Muscle layer of colon (tissue), 2 donors: Measurements from ENCODE around the gene COMMD7.
"Not testable (repeated sequence)": the region's sequence is repeated elsewhere in the genome, so short reads cannot be mapped to it uniquely, and the experiment has no call there.

Experiments
- H3K27ac ChIP-seq: one replicate; pipeline ENCODE4 v1.7.0; 2013; ENCODE audit warnings: low read depth, mild to moderate bottlenecking, low read length, moderate library complexity
- H3K27me3 ChIP-seq, 2 donors: one replicate each; pipeline ENCODE4 v1.7.0; 2013; ENCODE audit warnings: low read length in 2 of 2, mild to moderate bottlenecking in 2 of 2; ENCODE audit not compliant: insufficient read depth in 2 of 2, control insufficient read depth in 1 of 2
- H3K36me3 ChIP-seq: one replicate; pipeline ENCODE4 v1.7.0; 2013; ENCODE audit warnings: mild to moderate bottlenecking, low read length; ENCODE audit not compliant: insufficient read depth
- H3K4me1 ChIP-seq: one replicate; pipeline ENCODE4 v1.7.0; 2013; ENCODE audit warnings: mild to moderate bottlenecking, low read length; ENCODE audit not compliant: insufficient read depth
- H3K4me3 ChIP-seq, 2 donors: one replicate each; pipeline ENCODE4 v1.7.0; 2013; ENCODE audit warnings: low read length in 2 of 2, low read depth in 1 of 2, mild to moderate bottlenecking in 1 of 2, moderate library complexity in 1 of 2
- H3K9ac ChIP-seq: one replicate; pipeline ENCODE4 v1.7.0; 2013; ENCODE audit warnings: low read length
- H3K9me3 ChIP-seq: one replicate; pipeline ENCODE4 v1.7.0; 2013; ENCODE audit warnings: mild to moderate bottlenecking, low read length
- donor health status: abdominal sarcoma.
- donor health status: Adenocarcinoma of cecum.

COMMD7 gene

GRCh38 chr20:32779500-32780211 is 36.4 kb upstream of the COMMD7 start:
- no peaks in the 10 kb centered on the region for H3K36me3 ChIP-seq
- no peaks in the 10 kb centered on the region for H3K9me3 ChIP-seq
- H3K4me1 ChIP-seq: peaks cover 12% of the 10 kb centered on the region
- no peak overlapping the region for H3K27ac ChIP-seq
- no peaks in the 10 kb centered on the region for H3K27me3 ChIP-seq
- no peak overlapping the region for H3K9ac ChIP-seq
- H3K4me3 ChIP-seq: no peak overlapping the region

DNA sequence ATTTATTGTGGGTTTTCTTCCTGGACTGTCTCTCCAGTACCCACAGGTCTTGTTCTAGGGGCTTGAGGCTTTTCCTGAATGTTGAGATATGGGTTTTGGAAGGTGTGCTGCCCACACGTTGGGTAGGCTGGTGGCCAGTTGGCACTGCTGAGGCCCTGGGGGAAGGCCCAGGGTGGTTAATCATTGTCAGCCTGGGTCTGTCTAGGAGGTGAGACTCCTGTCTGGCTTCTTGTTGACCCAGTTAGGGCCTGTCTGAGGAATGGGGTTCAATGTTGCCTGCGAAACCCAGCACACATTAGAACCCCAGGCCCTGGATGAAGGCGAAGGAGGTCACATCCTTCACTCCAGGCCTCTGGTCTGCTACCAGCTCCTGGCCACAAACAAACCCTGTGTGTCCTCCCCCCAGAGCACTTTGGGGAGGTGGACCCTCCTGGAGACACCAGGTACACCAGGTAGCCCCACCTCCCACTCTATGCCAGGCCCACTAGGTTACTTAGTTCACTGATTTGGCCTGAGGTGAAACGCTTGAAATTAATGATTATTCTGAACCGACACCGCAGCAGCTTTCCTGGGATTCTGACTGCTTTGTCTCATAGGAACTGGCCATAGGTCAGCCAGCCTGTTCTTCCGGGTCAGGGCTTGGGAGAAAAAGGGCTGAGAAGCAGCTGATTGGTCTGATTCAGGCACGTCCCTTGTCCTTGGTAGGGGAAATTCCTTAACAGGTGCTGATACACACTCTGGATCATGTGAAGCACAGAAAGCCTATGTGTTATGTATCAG is 34.1 kb upstream of the COMMD7 start:
- no peaks in the 10 kb centered on the region for H3K36me3 ChIP-seq
- H3K27me3 ChIP-seq: no peaks in the 10 kb centered on the region
- no peaks in the 10 kb centered on the region for H3K9me3 ChIP-seq
- no peak overlapping the region for H3K27ac ChIP-seq
- no peak overlapping the region for H3K9ac ChIP-seq
- no peak overlapping the region for H3K4me3 ChIP-seq
- peaks cover 12% of the 10 kb centered on the region for H3K4me1 ChIP-seq

DNA sequence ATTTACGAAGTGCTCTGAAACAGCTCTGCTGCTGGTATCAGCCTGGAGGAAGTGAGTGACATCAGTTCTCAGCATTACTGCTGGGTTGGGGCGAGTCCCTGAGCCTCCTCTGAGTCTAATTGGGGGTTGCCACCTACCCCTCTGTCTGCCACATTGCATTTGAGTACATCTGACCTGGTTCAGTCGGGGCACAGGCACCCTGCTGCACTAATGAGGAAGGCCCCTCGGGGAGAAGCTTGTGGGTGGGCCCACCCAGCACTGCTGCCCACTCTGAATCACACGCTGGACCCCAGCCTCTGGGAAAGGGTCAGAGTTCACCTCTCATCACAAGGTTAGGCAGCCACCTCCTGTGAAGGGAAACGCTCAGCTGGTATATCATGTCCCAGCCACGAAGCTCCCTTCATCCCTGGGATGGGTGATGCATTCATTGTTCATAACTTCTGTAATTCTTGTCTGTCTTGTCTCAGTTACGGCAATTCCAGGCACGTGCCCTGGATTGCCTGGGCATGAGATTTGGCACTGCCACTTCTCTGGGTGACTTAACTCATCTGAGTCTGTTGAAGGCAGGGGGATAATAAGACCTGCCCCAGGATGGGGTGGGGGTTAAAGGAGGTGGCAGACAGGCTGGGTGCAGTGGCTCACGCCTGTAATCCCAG is 32.2 kb upstream of the COMMD7 start:
- Histone ChIP-seq H3K4me3 (no peak overlapping the region), H3K27ac (no peak overlapping the region), H3K9me3 (no peaks in the 10 kb centered on the region), H3K27me3 (no peaks in the 10 kb centered on the region), H3K9ac (no peak overlapping the region), H3K36me3 (no peaks in the 10 kb centered on the region), H3K4me1 (peaks cover 12% of the 10 kb centered on the region)

GRCh38 chr20:32773855-32774254 is 30.6 kb upstream of the COMMD7 start:
- no peaks in the 10 kb centered on the region for H3K9me3 ChIP-seq
- no peak overlapping the region for H3K4me3 ChIP-seq
- H3K27me3 ChIP-seq: no peaks in the 10 kb centered on the region
- no peaks in the 10 kb centered on the region for H3K36me3 ChIP-seq
- no peak overlapping the region for H3K27ac ChIP-seq
- peaks cover 12% of the 10 kb centered on the region for H3K4me1 ChIP-seq
- H3K9ac ChIP-seq: no peak overlapping the region

DNA sequence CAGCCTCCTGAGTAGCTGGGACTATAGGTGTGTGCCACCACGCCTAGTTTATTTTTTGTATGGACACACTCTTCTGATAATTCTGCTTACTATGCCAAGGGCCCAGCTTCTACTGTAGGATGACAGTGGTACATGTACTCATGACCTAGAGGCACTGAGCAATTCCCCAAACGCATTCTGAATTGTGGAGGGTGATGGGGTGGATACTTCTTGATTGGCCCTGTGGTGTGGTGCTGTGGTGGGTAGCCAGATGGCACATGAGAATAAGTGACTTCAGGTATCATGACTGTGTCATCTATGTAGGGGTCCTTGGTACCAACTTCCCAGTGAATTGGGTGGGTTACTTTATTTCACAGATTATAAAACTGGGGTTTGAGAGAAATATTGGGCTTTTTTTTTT is 30.0 kb upstream of the COMMD7 start:
- Histone ChIP-seq H3K4me1 (peaks cover 12% of the 10 kb centered on the region), H3K9ac (no peak overlapping the region), H3K36me3 (no peaks in the 10 kb centered on the region), H3K27me3 (no peaks in the 10 kb centered on the region), H3K4me3 (no peak overlapping the region), H3K9me3 (no peaks in the 10 kb centered on the region), H3K27ac (no peak overlapping the region)

DNA sequence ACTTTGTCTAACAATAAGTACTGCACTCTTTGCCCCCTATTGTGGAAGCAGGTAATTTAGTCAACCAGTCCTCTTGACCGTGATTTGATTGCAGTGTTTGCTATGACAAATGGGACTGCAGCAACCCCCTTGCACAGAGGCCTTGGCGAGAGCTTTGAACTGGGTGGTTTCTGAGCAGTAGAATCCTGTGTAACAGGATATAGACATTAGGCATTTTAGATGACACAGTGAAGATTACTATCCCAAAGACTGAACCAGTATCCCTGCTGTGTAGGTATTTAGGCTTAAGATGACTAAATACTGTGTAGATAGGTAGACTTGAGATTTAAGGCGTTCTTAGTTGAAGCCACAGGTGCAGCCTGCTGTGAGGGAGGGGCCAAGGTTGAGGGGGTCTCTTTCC is 28.8 kb upstream of the COMMD7 start:
- H3K9me3 ChIP-seq: no peaks in the 10 kb centered on the region
- no peaks in the 10 kb centered on the region for H3K27me3 ChIP-seq
- H3K36me3 ChIP-seq: no peaks in the 10 kb centered on the region
- no peak overlapping the region for H3K9ac ChIP-seq
- no peak overlapping the region for H3K4me3 ChIP-seq
- H3K4me1 ChIP-seq: peaks cover 5% of the 10 kb centered on the region
- H3K27ac ChIP-seq: no peak overlapping the region

GRCh38 chr20:32767418-32768198 is 24.3 kb upstream of the COMMD7 start:
- Histone ChIP-seq H3K9me3 (no peaks in the 10 kb centered on the region), H3K9ac (no peak overlapping the region), H3K4me3 (no peak overlapping the region), H3K36me3 (no peaks in the 10 kb centered on the region), H3K4me1 (peaks cover 13% of the 10 kb centered on the region), H3K27me3 (no peaks in the 10 kb centered on the region), H3K27ac (no peak overlapping the region)

DNA sequence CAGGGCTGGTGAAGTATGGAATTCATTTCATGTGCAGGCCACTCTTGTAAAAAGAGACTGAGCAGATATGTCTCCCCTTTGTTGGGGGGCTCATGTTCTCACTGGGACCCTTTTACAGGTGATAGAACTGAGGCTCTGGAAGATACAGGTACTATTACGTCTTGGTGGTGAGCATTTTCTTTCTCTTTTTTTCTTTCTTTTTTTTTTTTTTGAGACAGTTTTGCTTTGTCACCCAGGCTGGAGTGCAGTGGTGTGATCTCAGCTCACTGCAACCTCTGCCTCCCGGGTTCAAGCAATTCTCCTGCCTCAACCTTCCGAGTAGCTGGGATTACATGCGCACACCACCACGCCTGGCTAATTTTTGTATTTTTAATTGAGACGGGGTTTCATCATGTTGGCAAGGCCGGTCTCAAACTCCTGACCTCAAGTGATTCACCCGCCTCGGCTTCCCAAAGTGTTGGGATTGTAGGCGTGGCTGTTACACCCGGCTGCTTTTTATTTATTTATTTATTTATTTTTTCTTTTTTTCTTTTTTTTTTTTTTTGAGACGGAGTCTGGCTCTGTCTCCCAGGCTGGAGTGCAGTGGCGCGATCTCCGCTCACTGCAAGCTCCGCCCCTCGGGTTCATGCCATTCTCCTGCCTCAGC is 22.1 kb upstream of the COMMD7 start:
- not testable (repeated sequence) for H3K4me3 ChIP-seq, H3K36me3 ChIP-seq, H3K9me3 ChIP-seq, H3K27me3 ChIP-seq, H3K9ac ChIP-seq, H3K27ac ChIP-seq
- H3K4me1 ChIP-seq: peaks cover 19% of the 10 kb centered on the region

DNA sequence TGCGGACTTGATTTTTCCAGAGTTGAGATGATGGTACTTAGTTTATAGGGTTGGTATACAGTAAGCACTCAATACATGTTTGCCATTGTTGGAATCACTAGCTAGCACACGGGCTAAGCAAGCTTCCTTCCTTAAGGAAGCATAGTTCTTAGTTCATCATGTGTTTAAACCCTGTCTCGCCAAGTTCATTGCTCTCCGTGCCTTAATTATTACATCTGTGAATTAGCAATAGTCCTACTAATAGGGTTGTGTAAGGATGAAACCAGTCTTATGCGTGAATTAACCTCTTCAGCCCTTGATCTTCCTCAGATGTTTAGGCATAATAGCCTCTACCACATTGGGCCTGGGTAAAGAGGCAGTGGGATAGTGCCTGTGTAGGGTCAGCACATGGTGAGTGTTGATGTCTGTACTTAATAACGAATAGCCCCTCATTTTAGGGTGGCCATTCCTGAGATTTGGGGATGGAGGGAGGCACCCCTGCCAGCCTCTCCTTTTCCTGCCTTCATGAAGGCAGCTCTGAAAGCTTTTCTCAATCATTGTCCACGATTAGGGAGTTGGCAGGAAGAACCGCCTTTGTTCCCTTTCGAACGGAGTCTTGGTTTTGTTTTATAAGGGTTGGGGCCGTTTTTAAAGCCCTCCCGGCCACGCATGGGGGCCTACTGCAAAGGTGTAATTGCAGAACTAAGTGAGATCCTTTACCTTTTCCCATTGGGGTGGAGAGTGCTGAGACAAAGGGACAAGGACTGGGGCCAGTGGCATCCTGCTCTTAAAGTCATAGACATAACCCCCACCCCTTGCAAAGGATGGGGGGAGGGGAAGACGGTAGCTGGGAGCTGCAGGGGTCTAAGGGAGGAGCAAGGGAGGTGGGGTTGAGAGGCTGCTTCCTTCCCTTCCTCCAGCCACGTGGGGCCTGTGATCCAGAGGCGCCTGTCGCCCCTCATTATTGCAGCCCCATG is 21.0 kb upstream of the COMMD7 start:
- H3K9ac ChIP-seq: no peak overlapping the region
- no peaks in the 10 kb centered on the region for H3K9me3 ChIP-seq
- peaks cover 19% of the 10 kb centered on the region for H3K4me1 ChIP-seq
- no peaks in the 10 kb centered on the region for H3K27me3 ChIP-seq
- H3K4me3 ChIP-seq: no peak overlapping the region
- no peak overlapping the region for H3K27ac ChIP-seq
- no peaks in the 10 kb centered on the region for H3K36me3 ChIP-seq
